ENCODE data around the gene SHANK1.

Gene SHANK1

DNA sequence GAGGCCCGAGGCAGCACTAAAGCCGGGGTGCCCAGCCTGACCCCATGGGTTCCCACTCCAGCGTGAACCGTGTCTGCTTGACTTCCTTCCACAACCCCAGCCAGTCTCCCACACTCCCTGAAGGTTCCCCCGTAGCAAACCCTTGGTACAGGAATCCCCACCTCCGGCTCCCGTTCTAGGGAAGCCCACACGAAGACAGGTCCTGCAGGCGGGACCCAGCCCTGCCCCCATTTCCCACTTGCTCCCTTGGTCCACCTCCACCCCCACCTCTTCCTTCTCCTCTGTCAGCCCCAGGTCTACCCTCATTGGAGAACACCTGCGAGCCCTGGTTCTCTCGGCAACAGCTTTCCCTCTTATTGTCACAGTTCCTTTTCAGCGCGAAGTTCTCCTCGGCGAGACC, 46.5 kb downstream of the SHANK1 start:
- no peaks in the 10 kb centered on the region for H3K79me1 ChIP-seq (ENCODE audit: low read depth, low read length)
- no peak overlapping the region for H2AK5ac ChIP-seq (ENCODE audit: low read depth, low read length)
- H3K9ac ChIP-seq (ENCODE audit: low read depth, low read length, poor library complexity) = no peak overlapping the region
- no peak overlapping the region for H4K8ac ChIP-seq (ENCODE audit: low read depth, low read length)
- peaks cover 0 to 43% (median 4%) of the 10 kb centered on the region in 3 experiments for H3K27me3 ChIP-seq (ENCODE audit: control insufficient read depth in 3 of 3, insufficient read depth in 3 of 3, low read depth in 1 of 3, low read length in 3 of 3)
- no peak overlapping the region for H2BK120ac ChIP-seq (ENCODE audit: low read depth, low read length)
- H3K4ac ChIP-seq (ENCODE audit: low read length) = no peak overlapping the region
- H2BK5ac ChIP-seq (ENCODE audit: low read length) = no peak overlapping the region
- no peak overlapping the region for H2BK15ac ChIP-seq (ENCODE audit: low read length)
- no CpG with 5 or more reads among the region's 15 CpGs for WGBS, 2 donors (ENCODE audit: extremely low coverage in 2 of 2, insufficient read length in 2 of 2, insufficient replicate concordance in 1 of 2)
- H3K18ac ChIP-seq (ENCODE audit: low read length) = peak overlapping the region; percentile 83
- no peak overlapping the region for H3K14ac ChIP-seq (ENCODE audit: low read length)
- DNase-seq (ENCODE audit: low spot score) = no peak
- H2BK12ac ChIP-seq (ENCODE audit: low read length) = peak overlapping the region; percentile 10
- H3K4me1 ChIP-seq (ENCODE audit: control insufficient read depth in 2 of 2, insufficient read depth in 1 of 2, low read depth in 1 of 2, low read length in 2 of 2) = peaks cover 4% of the 10 kb centered on the region in 2 donors
- H2AFZ ChIP-seq (ENCODE audit: low read length) = no peak overlapping the region
- no peaks in the 10 kb centered on the region for H3K9me3 ChIP-seq (replicated peaks in 1 of 2; ENCODE audit: control insufficient read depth in 2 of 2, insufficient read depth in 1 of 2, low read depth in 1 of 2, low read length in 2 of 2)
- no peak overlapping the region for H3K27ac ChIP-seq (replicated peaks; ENCODE audit: low read length)
- no peak overlapping the region for H4K91ac ChIP-seq (ENCODE audit: low read depth, low read length, poor library complexity)
- H3K4me2 ChIP-seq (ENCODE audit: insufficient read depth, low read length, poor library complexity, severe bottlenecking) = no peak overlapping the region
- peaks cover 0 to 3% of the 10 kb centered on the region in 2 donors for H3K36me3 ChIP-seq (replicated peaks in 1 of 2; ENCODE audit: control insufficient read depth in 2 of 2, insufficient read depth in 2 of 2, low read length in 2 of 2)
- no peak overlapping the region for H3K4me3 ChIP-seq (ENCODE audit: low read length in 2 of 2)
- peak overlapping the region; percentile 81 for H3K23ac ChIP-seq (ENCODE audit: low read depth, low read length, poor library complexity)

GRCh38 chr19:50670102-50670380, 49.6 kb downstream of the SHANK1 start:
- Histone ChIP-seq H3K14ac (ENCODE audit: low read length) (no peak overlapping the region), H3K9ac (ENCODE audit: low read depth, low read length, poor library complexity) (no peak overlapping the region), H4K8ac (ENCODE audit: low read depth, low read length) (no peak overlapping the region), H3K4ac (ENCODE audit: low read length) (no peak overlapping the region), H4K91ac (ENCODE audit: low read depth, low read length, poor library complexity) (no peak overlapping the region), H2BK5ac (ENCODE audit: low read length) (no peak overlapping the region), H2AK5ac (ENCODE audit: low read depth, low read length) (no peak overlapping the region), H3K18ac (ENCODE audit: low read length) (no peak overlapping the region), H3K27me3 (ENCODE audit: control insufficient read depth in 3 of 3, insufficient read depth in 3 of 3, low read depth in 1 of 3, low read length in 3 of 3) (peaks cover 0 to 65% (median 17%) of the 10 kb centered on the region in 3 experiments), H3K23ac (ENCODE audit: low read depth, low read length, poor library complexity) (no peak overlapping the region), H3K9me3 (replicated peaks in 1 of 2; ENCODE audit: control insufficient read depth in 2 of 2, insufficient read depth in 1 of 2, low read depth in 1 of 2, low read length in 2 of 2) (no peaks in the 10 kb centered on the region), H3K27ac (replicated peaks; ENCODE audit: low read length) (no peak overlapping the region), H3K79me1 (ENCODE audit: low read depth, low read length) (peaks cover 1% of the 10 kb centered on the region), H2AFZ (ENCODE audit: low read length) (no peak overlapping the region), H3K4me1 (ENCODE audit: control insufficient read depth in 2 of 2, insufficient read depth in 1 of 2, low read depth in 1 of 2, low read length in 2 of 2) (peaks cover 4 to 10% of the 10 kb centered on the region in 2 donors), H3K4me2 (ENCODE audit: insufficient read depth, low read length, poor library complexity, severe bottlenecking) (no peak overlapping the region), H3K4me3 (ENCODE audit: low read length in 2 of 2) (no peak overlapping the region), H2BK15ac (ENCODE audit: low read length) (no peak overlapping the region), H3K36me3 (replicated peaks in 1 of 2; ENCODE audit: control insufficient read depth in 2 of 2, insufficient read depth in 2 of 2, low read length in 2 of 2) (no peaks in the 10 kb centered on the region), H2BK120ac (ENCODE audit: low read depth, low read length) (no peak overlapping the region), H2BK12ac (ENCODE audit: low read length) (no peak overlapping the region)
- no peak for DNase-seq (ENCODE audit: low spot score)
- no CpG with 5 or more reads among the region's 5 CpGs for WGBS, 2 donors (ENCODE audit: extremely low coverage in 2 of 2, insufficient read length in 2 of 2, insufficient replicate concordance in 1 of 2)

DNA sequence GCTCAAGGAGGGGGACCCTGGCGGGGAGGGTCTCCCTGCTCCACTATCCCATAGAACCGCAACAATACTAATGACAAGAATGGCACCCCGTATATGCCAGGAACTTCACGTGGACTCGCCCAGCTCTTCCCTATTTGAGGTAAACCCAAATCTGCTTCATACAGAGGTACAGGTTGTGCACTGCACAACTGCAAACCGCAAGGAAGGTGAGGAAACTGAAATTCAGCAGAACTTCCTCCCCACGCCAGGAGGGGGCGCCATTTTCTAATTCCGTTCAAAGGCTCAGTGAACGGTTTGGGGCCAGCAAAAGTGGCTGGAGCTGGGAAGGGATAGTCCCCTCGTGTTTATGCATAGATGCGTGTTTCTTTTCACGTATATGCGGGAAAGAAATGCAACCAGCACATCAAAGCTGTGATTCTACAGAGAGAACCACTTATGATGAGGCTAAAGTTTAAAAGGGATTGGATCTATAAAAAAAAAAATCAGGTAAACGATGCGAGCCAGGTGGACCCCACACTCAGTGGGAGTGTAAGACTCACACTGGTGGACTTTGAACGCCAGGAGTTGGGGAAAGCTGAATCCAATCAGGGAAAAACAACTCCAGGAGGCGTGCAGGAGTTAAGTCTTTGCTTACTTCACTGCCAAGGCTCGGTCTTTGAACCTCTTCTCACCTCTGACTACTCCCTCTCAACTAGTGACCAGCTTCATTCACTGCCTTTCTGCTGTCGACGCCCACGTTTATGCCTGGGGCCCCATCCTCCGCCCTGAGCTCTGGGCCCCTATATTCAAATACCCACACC, 50.1 kb downstream of the SHANK1 start:
- H2BK120ac ChIP-seq (ENCODE audit: low read depth, low read length) = no peak overlapping the region
- H2BK5ac ChIP-seq (ENCODE audit: low read length) = no peak overlapping the region
- H3K9ac ChIP-seq (ENCODE audit: low read depth, low read length, poor library complexity) = no peak overlapping the region
- no peak overlapping the region for H4K91ac ChIP-seq (ENCODE audit: low read depth, low read length, poor library complexity)
- no peak overlapping the region for H2AK5ac ChIP-seq (ENCODE audit: low read depth, low read length)
- DNase-seq (ENCODE audit: low spot score) = no peak
- H3K18ac ChIP-seq (ENCODE audit: low read length) = no peak overlapping the region
- H3K23ac ChIP-seq (ENCODE audit: low read depth, low read length, poor library complexity) = no peak overlapping the region
- H2BK15ac ChIP-seq (ENCODE audit: low read length) = no peak overlapping the region
- no peak overlapping the region for H4K8ac ChIP-seq (ENCODE audit: low read depth, low read length)
- peaks cover 4 to 10% of the 10 kb centered on the region in 2 donors for H3K4me1 ChIP-seq (ENCODE audit: control insufficient read depth in 2 of 2, insufficient read depth in 1 of 2, low read depth in 1 of 2, low read length in 2 of 2)
- no peaks in the 10 kb centered on the region for H3K9me3 ChIP-seq (replicated peaks in 1 of 2; ENCODE audit: control insufficient read depth in 2 of 2, insufficient read depth in 1 of 2, low read depth in 1 of 2, low read length in 2 of 2)
- H3K36me3 ChIP-seq (replicated peaks in 1 of 2; ENCODE audit: control insufficient read depth in 2 of 2, insufficient read depth in 2 of 2, low read length in 2 of 2) = no peaks in the 10 kb centered on the region
- no peak overlapping the region for H3K4me3 ChIP-seq (ENCODE audit: low read length in 2 of 2)
- H3K14ac ChIP-seq (ENCODE audit: low read length) = no peak overlapping the region
- peaks cover 1% of the 10 kb centered on the region for H3K79me1 ChIP-seq (ENCODE audit: low read depth, low read length)
- no CpG with 5 or more reads among the region's 23 CpGs for WGBS, 2 donors (ENCODE audit: extremely low coverage in 2 of 2, insufficient read length in 2 of 2, insufficient replicate concordance in 1 of 2)
- H3K27me3 ChIP-seq (ENCODE audit: control insufficient read depth in 3 of 3, insufficient read depth in 3 of 3, low read depth in 1 of 3, low read length in 3 of 3) = peaks cover 0 to 65% (median 17%) of the 10 kb centered on the region in 3 experiments
- no peak overlapping the region for H3K4ac ChIP-seq (ENCODE audit: low read length)
- no peak overlapping the region for H3K4me2 ChIP-seq (ENCODE audit: insufficient read depth, low read length, poor library complexity, severe bottlenecking)
- H2AFZ ChIP-seq (ENCODE audit: low read length) = no peak overlapping the region
- H3K27ac ChIP-seq (replicated peaks; ENCODE audit: low read length) = no peak overlapping the region
- H2BK12ac ChIP-seq (ENCODE audit: low read length) = no peak overlapping the region

- Histone ChIP-seq H3K18ac (ENCODE audit: low read length) (no peak overlapping the region), H3K14ac (ENCODE audit: low read length) (no peak overlapping the region), H3K4ac (ENCODE audit: low read length) (no peak overlapping the region), H3K36me3 (replicated peaks in 1 of 2; ENCODE audit: control insufficient read depth in 2 of 2, insufficient read depth in 2 of 2, low read length in 2 of 2) (no peaks in the 10 kb centered on the region), H2AFZ (ENCODE audit: low read length) (no peak overlapping the region), H4K91ac (ENCODE audit: low read depth, low read length, poor library complexity) (no peak overlapping the region), H2BK120ac (ENCODE audit: low read depth, low read length) (no peak overlapping the region), H3K4me1 (ENCODE audit: control insufficient read depth in 2 of 2, insufficient read depth in 1 of 2, low read depth in 1 of 2, low read length in 2 of 2) (peaks cover 4 to 8% of the 10 kb centered on the region in 2 donors), H3K4me3 (ENCODE audit: low read length in 2 of 2) (no peak overlapping the region), H3K27me3 (ENCODE audit: control insufficient read depth in 3 of 3, insufficient read depth in 3 of 3, low read depth in 1 of 3, low read length in 3 of 3) (peaks cover 0 to 61% (median 17%) of the 10 kb centered on the region in 3 experiments), H4K8ac (ENCODE audit: low read depth, low read length) (no peak overlapping the region), H3K4me2 (ENCODE audit: insufficient read depth, low read length, poor library complexity, severe bottlenecking) (peak overlapping the region; percentile 57), H2BK15ac (ENCODE audit: low read length) (no peak overlapping the region), H3K23ac (ENCODE audit: low read depth, low read length, poor library complexity) (no peak overlapping the region), H2BK12ac (ENCODE audit: low read length) (no peak overlapping the region), H2AK5ac (ENCODE audit: low read depth, low read length) (no peak overlapping the region), H3K27ac (replicated peaks; ENCODE audit: low read length) (no peak overlapping the region), H3K9me3 (replicated peaks in 1 of 2; ENCODE audit: control insufficient read depth in 2 of 2, insufficient read depth in 1 of 2, low read depth in 1 of 2, low read length in 2 of 2) (no peaks in the 10 kb centered on the region), H3K79me1 (ENCODE audit: low read depth, low read length) (peaks cover 1% of the 10 kb centered on the region), H3K9ac (ENCODE audit: low read depth, low read length, poor library complexity) (no peak overlapping the region), H2BK5ac (ENCODE audit: low read length) (no peak overlapping the region)
- WGBS, 2 donors (ENCODE audit: extremely low coverage in 2 of 2, insufficient read length in 2 of 2, insufficient replicate concordance in 1 of 2) = no CpG with 5 or more reads among the region's 20 CpGs
- DNase-seq (ENCODE audit: low spot score) = no peak
These were observed 50.7 kb downstream of the SHANK1 start for GRCh38 chr19:50668879-50669278.

Data from neuronal stem cell (in vitro differentiated cells).